ENCODE data around the gene FGD4. TPM values are rescaled to one million over a fixed set of nuclear protein-coding genes. Genes with fewer than 3 reads are reported as not detected.

FGD4 gene
- total and polyA plus RNA-seq, 2 of the 4 experiments (the other 2 are of a cell fraction) = 2.1 to 8.8 TPM

DNA sequence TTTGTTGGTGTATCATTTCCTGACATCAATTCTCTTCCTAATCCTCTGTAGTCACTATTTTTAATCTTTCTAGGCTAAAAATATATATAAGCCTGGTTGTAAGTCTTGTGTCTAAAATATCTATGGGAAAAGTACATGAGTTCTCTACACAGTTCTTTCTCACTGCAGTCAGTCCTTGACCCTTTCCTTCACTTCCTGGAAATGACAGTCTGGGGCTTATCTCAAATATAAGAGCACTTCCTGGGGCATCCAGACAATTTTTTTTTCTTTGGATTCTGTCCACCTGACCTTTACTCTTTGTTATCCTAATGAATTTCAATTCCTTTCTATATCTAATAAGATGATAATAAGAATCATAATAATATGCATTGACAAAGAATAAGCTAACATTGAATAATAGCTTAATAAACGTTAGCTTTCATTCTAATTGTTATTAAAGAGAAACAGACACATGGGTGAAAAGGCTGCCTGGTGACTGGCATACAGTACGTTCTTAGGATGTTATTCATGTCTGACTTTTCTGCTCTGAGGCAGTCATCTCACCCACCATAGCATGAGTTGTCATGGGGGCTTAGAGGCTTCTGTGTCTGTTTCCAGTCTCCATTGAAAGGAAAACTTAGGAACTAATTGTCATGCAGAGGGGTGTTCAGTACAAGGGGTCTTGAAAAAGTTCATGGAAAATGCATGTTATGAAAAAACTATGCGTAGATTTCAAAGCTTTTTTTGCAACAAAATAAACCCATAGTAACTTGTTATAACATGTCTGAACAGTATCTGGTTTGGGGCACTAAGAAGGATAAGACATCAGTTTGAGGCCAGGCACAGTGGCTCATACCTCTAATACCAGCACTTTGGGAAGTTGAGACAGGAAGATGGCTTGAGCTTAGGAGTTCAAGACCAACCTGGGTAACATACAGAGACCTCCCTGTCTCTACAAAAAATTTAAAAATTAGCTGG is 213.6 kb downstream of the FGD4 start:
- Histone ChIP-seq H3K4ac (ENCODE audit: low read depth, low read length) (no peak overlapping the region), H2BK20ac (ENCODE audit: low read depth, low read length) (no peak overlapping the region), H3K27ac (ENCODE audit: insufficient read depth, low read length) (no peak overlapping the region), H3K36me3 (ENCODE audit: control insufficient read depth, insufficient read depth, low read length) (peaks cover 15% of the 10 kb centered on the region), H3K23ac (ENCODE audit: low read depth, low read length) (no peak overlapping the region), H3K56ac (ENCODE audit: extremely low read depth, insufficient read depth, low read length) (no peak overlapping the region), H4K8ac (ENCODE audit: low read depth in 2 of 2, low read length in 2 of 2) (no peak overlapping the region), H4K20me1 (ENCODE audit: insufficient read depth, low read length) (no peaks in the 10 kb centered on the region), H3K14ac (replicated peaks; ENCODE audit: low read depth, low read length) (no peak overlapping the region), H3K4me1 (ENCODE audit: control insufficient read depth, insufficient read depth, low read length) (no peaks in the 10 kb centered on the region), H3K9me1 (ENCODE audit: insufficient read depth, low read length) (peaks cover 2% of the 10 kb centered on the region; the same call in 1 of the 2 replicates), H2AK9ac (replicated peaks; ENCODE audit: low read depth, low read length, poor library complexity) (no peak overlapping the region), H4K5ac (ENCODE audit: low read depth, low read length) (no peak overlapping the region), H3K18ac (ENCODE audit: low read depth, low read length) (no peak overlapping the region), H2BK5ac (ENCODE audit: low read depth, low read length, poor library complexity, severe bottlenecking) (no peak overlapping the region), H3K27me3 (ENCODE audit: control insufficient read depth, insufficient read depth, low read length) (no peaks in the 10 kb centered on the region), H3K4me2 (ENCODE audit: low read depth, low read length) (no peak overlapping the region), H3K9me3 (ENCODE audit: control insufficient read depth, insufficient read depth, low read length) (no peaks in the 10 kb centered on the region), H2AFZ (replicated peaks; ENCODE audit: low read length, poor library complexity) (no peak overlapping the region), H2BK15ac (ENCODE audit: low read depth, low read length) (no peak overlapping the region), H2AK5ac (ENCODE audit: low read depth, low read length) (no peak overlapping the region), H3K4me3 (ENCODE audit: insufficient read depth, low read depth, low read length) (no peak overlapping the region), H2BK120ac (ENCODE audit: low read depth, low read length) (no peak overlapping the region), H3K9ac (ENCODE audit: low read depth, low read length) (no peak overlapping the region), H3K79me1 (ENCODE audit: low read depth in 1 of 2, low read length in 2 of 2) (no peaks in the 10 kb centered on the region), H4K91ac (ENCODE audit: insufficient read depth, low read depth, low read length) (no peak overlapping the region)
- BruUV-seq (replicated peaks) = no TSS peak
- in situ Hi-C loops (cut with MboI; ENCODE audit: low sequenced_read_pairs) (no loop called here), dilution Hi-C loops (cut with HindIII; ENCODE audit: low sequenced_read_pairs, unreplicated experiment) (no loop called here), intact Hi-C loops (cut with micrococcal nuclease) (no loop called here)
- CTCF ChIA-PET = no interaction called here
- no peak for ATAC-seq (ENCODE audit: low read depth)
- POLR2A ChIA-PET (ENCODE audit: unreplicated experiment) = no interaction called here
- no peak for TF ChIP-seq NFE2L2 (IDR thresholded peaks at IDR 0.05; ENCODE audit: low read depth, low read length)
- no CpG with 5 or more reads among the region's 3 CpGs for WGBS, 2 experiments (ENCODE audit: extremely low coverage in 2 of 2, insufficient read length in 1 of 2)
- DNase-seq = no peak

All from IMR-90 (cell line).